Osteoblast (primary cell): ENCODE results near the gene DUOX1. TPM values are rescaled to one million over a fixed set of nuclear protein-coding genes. Genes with fewer than 3 reads are reported as not detected.

Experiments used
- DNase-seq: peaks from one replicate; pipeline ENCODE4 v3.0.0; 2011; ENCODE audit warnings: low spot score, mixed read lengths; ENCODE audit not compliant: insufficient read length; ENCODE audit errors: missing footprints
- H2AFZ ChIP-seq: 2 replicates; pipeline ENCODE4 v1.6.0; 2011; ENCODE audit warnings: mild to moderate bottlenecking, low read length
- H3K27ac ChIP-seq: 2 replicates; pipeline ENCODE4 v1.5.1; 2011; ENCODE audit warnings: mild to moderate bottlenecking, low read depth, low read length, moderate library complexity
- H3K27me3 ChIP-seq: 2 replicates; pipeline ENCODE4 v1.6.0; 2012; ENCODE audit warnings: mild to moderate bottlenecking, control low read depth, inconsistent platforms, low read length, moderate library complexity; ENCODE audit not compliant: insufficient read depth
- H3K36me3 ChIP-seq: 2 replicates; pipeline ENCODE4 v1.5.1; 2011; ENCODE audit warnings: mild to moderate bottlenecking, low read length, control low read depth, moderate library complexity; ENCODE audit not compliant: insufficient read depth
- H3K4me1 ChIP-seq: 2 replicates; pipeline ENCODE4 v1.5.1; 2011; ENCODE audit warnings: mild to moderate bottlenecking, low read length, control low read depth, moderate library complexity; ENCODE audit not compliant: insufficient read depth
- H3K4me2 ChIP-seq: 2 replicates; pipeline ENCODE4 v1.6.0; 2011; ENCODE audit warnings: mild to moderate bottlenecking, low read length; ENCODE audit not compliant: insufficient read depth
- H3K4me3 ChIP-seq: fragments of 200-600 bp; sonication (generic); 3 replicates; pipeline ENCODE4 v1.5.1; 2012; ENCODE audit warnings: mild to moderate bottlenecking, low read length, inconsistent platforms; ENCODE audit not compliant: insufficient read depth
- H3K79me2 ChIP-seq: 2 replicates; pipeline ENCODE4 v1.6.0; 2012; ENCODE audit warnings: mild to moderate bottlenecking, low read length, control low read depth, inconsistent platforms; ENCODE audit not compliant: insufficient read depth
- H3K9me3 ChIP-seq: 2 replicates; pipeline ENCODE4 v1.5.1; 2011; ENCODE audit warnings: low read depth, low read length, control low read depth
- H4K20me1 ChIP-seq: 2 replicates; pipeline ENCODE4 v1.6.0; 2012; ENCODE audit warnings: mild to moderate bottlenecking, low read length, control low read depth; ENCODE audit not compliant: insufficient read depth
- CTCF ChIP-seq: IDR thresholded peaks from 2 replicates; pipeline ENCODE4 v1.5.1; 2011; ENCODE audit warnings: mild to moderate bottlenecking, low read depth, low read length, moderate library complexity; ENCODE audit errors: extremely low read depth
- total RNA-seq: library from RNA; depleted of rRNA; stranded (reverse); fragments of >200 nt; gene quantifications from 2 replicates; pipeline ENCODE4 v1.2.3, GENCODE V29; 2012

The DUOX1 gene
- total RNA-seq, 1 donor = under 0.01 TPM

GRCh38 chr15:45180648-45181436, 51.0 kb downstream of the DUOX1 start:
- Histone ChIP-seq H3K79me2 (no peaks in the 10 kb centered on the region), H2AFZ (no peak overlapping the region), H3K4me3 (no peak overlapping the region), H3K27ac (no peak overlapping the region), H3K27me3 (no peaks in the 10 kb centered on the region), H3K9me3 (no peaks in the 10 kb centered on the region), H4K20me1 (peaks cover 2% of the 10 kb centered on the region), H3K36me3 (no peaks in the 10 kb centered on the region), H3K4me1 (no peaks in the 10 kb centered on the region), H3K4me2 (no peak overlapping the region)
- peak; percentile 32 for DNase-seq
- TF ChIP-seq CTCF = no peak

GRCh38 chr15:45181491-45182285, 51.9 kb downstream of the DUOX1 start:
- Histone ChIP-seq H4K20me1 (peaks cover 2% of the 10 kb centered on the region), H3K9me3 (no peaks in the 10 kb centered on the region), H3K27ac (no peak overlapping the region), H3K36me3 (no peaks in the 10 kb centered on the region), H2AFZ (no peak overlapping the region), H3K4me1 (peaks cover 8% of the 10 kb centered on the region), H3K4me2 (no peak overlapping the region), H3K27me3 (peaks cover 3% of the 10 kb centered on the region), H3K79me2 (no peaks in the 10 kb centered on the region), H3K4me3 (no peak overlapping the region)
- no peak for TF ChIP-seq CTCF
- peak; percentile 39 for DNase-seq

GRCh38 chr15:45182996-45183395, 53.2 kb downstream of the DUOX1 start:
- Histone ChIP-seq H3K4me2 (no peak overlapping the region), H3K79me2 (no peaks in the 10 kb centered on the region), H3K4me3 (no peak overlapping the region), H3K27me3 (peaks cover 7% of the 10 kb centered on the region), H3K36me3 (no peaks in the 10 kb centered on the region), H3K27ac (no peak overlapping the region), H4K20me1 (peaks cover 2% of the 10 kb centered on the region), H2AFZ (no peak overlapping the region), H3K4me1 (peaks cover 9% of the 10 kb centered on the region), H3K9me3 (no peaks in the 10 kb centered on the region)
- DNase-seq = no peak
- no peak for TF ChIP-seq CTCF

- Histone ChIP-seq H3K4me1 (peaks cover 14% of the 10 kb centered on the region), H3K36me3 (no peaks in the 10 kb centered on the region), H2AFZ (no peak overlapping the region), H3K27ac (no peak overlapping the region), H3K9me3 (no peaks in the 10 kb centered on the region), H3K4me2 (no peak overlapping the region), H4K20me1 (peaks cover 2% of the 10 kb centered on the region), H3K27me3 (peaks cover 12% of the 10 kb centered on the region), H3K4me3 (no peak overlapping the region), H3K79me2 (no peaks in the 10 kb centered on the region)
- TF ChIP-seq CTCF = no peak
- DNase-seq = peak; percentile 19
Measured at GRCh38 chr15:45183511-45183910, 53.7 kb downstream of the DUOX1 start.
